IMR-90 (cell line): ENCODE measurements around the gene WDR5. TPM values are rescaled to one million over a fixed set of nuclear protein-coding genes. Genes with fewer than 3 reads are reported as not detected.

Experiments
- ATAC-seq: fragments of 200-7000 bp; cut with Tn5 transposase; 2 replicates; pipeline ENCODE4 v1.9.1; 2020; ENCODE audit warnings: low read depth, mild to moderate bottlenecking, moderate library complexity
- BruUV-seq: library from RNA; stranded (reverse); fragments of 400-500 nt; replicated peaks from 2 replicates; lab custom pipeline; 2021; lab: Mats Ljungman, UMichigan
- CTCF ChIA-PET: fragments of 300-600 bp; formaldehyde crosslinking; extraction: SDS; loops from one replicate; lab custom pipeline; 2021; ENCODE audit warnings: antibody characterized with exemption; lab: Yijun Ruan, JAX
- POLR2A ChIA-PET: fragments of 300-600 bp; sonication (Branson Sonifier 250); formaldehyde crosslinking; loops from one replicate; lab custom pipeline; 2022; ENCODE audit warnings: antibody characterized with exemption; ENCODE audit not compliant: unreplicated experiment; lab: Charles Lee
- DNase-seq: peaks from one replicate; pipeline ENCODE4 v3.0.0; 2013
- H2AFZ ChIP-seq: replicated peaks from 2 replicates; pipeline ENCODE3; 2013; ENCODE audit warnings: low read length, mild to moderate bottlenecking; ENCODE audit not compliant: poor library complexity
- H2AK5ac ChIP-seq: 2 replicates; pipeline ENCODE4 v1.6.1; 2013; ENCODE audit warnings: low read depth, low read length, inconsistent platforms
- H2AK9ac ChIP-seq: replicated peaks from 2 replicates; pipeline ENCODE3; 2013; ENCODE audit warnings: mild to moderate bottlenecking, low read depth, low read length, moderate library complexity; ENCODE audit not compliant: poor library complexity
- H2BK120ac ChIP-seq: 2 replicates; pipeline ENCODE4 v1.6.1; 2013; ENCODE audit warnings: low read depth, low read length, inconsistent platforms
- H2BK15ac ChIP-seq: 3 replicates; pipeline ENCODE4 v1.6.1; 2013; ENCODE audit warnings: low read depth, low read length, inconsistent platforms
- H2BK20ac ChIP-seq: 2 replicates; pipeline ENCODE4 v1.6.1; 2013; ENCODE audit warnings: low read depth, mild to moderate bottlenecking, inconsistent platforms, low read length, moderate library complexity
- H2BK5ac ChIP-seq: 2 replicates; pipeline ENCODE4 v1.6.1; 2013; ENCODE audit warnings: mild to moderate bottlenecking, low read depth, low read length, inconsistent platforms; ENCODE audit not compliant: poor library complexity, severe bottlenecking
- H3K14ac ChIP-seq: replicated peaks from 2 replicates; pipeline ENCODE4 v1.6.1; 2013; ENCODE audit warnings: low read depth, low read length, inconsistent platforms
- H3K18ac ChIP-seq: 2 replicates; pipeline ENCODE4 v1.6.1; 2013; ENCODE audit warnings: low read depth, low read length, control low read depth
- H3K23ac ChIP-seq: 2 replicates; pipeline ENCODE4 v1.6.1; 2013; ENCODE audit warnings: low read depth, low read length, inconsistent platforms
- H3K27ac ChIP-seq: 2 replicates; pipeline ENCODE4 v1.5.1; 2013; ENCODE audit warnings: mild to moderate bottlenecking, control low read depth, low read length; ENCODE audit not compliant: insufficient read depth
- H3K27me3 ChIP-seq: 2 replicates; pipeline ENCODE4 v1.6.1; 2013; ENCODE audit warnings: low read length; ENCODE audit not compliant: control insufficient read depth, insufficient read depth
- H3K36me3 ChIP-seq: 2 replicates; pipeline ENCODE4 v1.6.1; 2013; ENCODE audit warnings: low read length, mixed read lengths; ENCODE audit not compliant: control insufficient read depth, insufficient read depth
- H3K4ac ChIP-seq: 2 replicates; pipeline ENCODE4 v1.6.1; 2013; ENCODE audit warnings: low read depth, low read length, inconsistent platforms
- H3K4me1 ChIP-seq: 2 replicates; pipeline ENCODE4 v1.6.1; 2013; ENCODE audit warnings: low read length, mixed read lengths; ENCODE audit not compliant: control insufficient read depth, insufficient read depth
- H3K4me2 ChIP-seq: 2 replicates; pipeline ENCODE4 v1.6.1; 2013; ENCODE audit warnings: low read depth, mild to moderate bottlenecking, control low read depth, low read length, moderate library complexity
- H3K4me3 ChIP-seq: 2 replicates; pipeline ENCODE4 v1.5.1; 2013; ENCODE audit warnings: low read depth, mild to moderate bottlenecking, control low read depth, low read length, moderate library complexity; ENCODE audit not compliant: insufficient read depth
- H3K56ac ChIP-seq: 2 replicates; pipeline ENCODE4 v1.6.1; 2013; ENCODE audit warnings: low read length, inconsistent platforms; ENCODE audit not compliant: insufficient read depth; ENCODE audit errors: extremely low read depth
- H3K79me1 ChIP-seq, 2 experiments: 2 replicates each; pipeline ENCODE4 v1.6.1; 2013; ENCODE audit warnings: low read length in 2 of 2, inconsistent platforms in 1 of 2, low read depth in 1 of 2
- H3K9ac ChIP-seq: 2 replicates; pipeline ENCODE4 v1.6.1; 2013; ENCODE audit warnings: low read depth, low read length, control low read depth
- H3K9me1 ChIP-seq: 2 replicates; pipeline ENCODE4 v1.6.1; 2013; ENCODE audit warnings: low read length, inconsistent platforms; ENCODE audit not compliant: insufficient read depth
- H3K9me3 ChIP-seq: 2 replicates; pipeline ENCODE4 v1.6.1; 2013; ENCODE audit warnings: low read length; ENCODE audit not compliant: control insufficient read depth, insufficient read depth
- H4K20me1 ChIP-seq: 2 replicates; pipeline ENCODE4 v1.6.1; 2013; ENCODE audit warnings: low read length, inconsistent platforms; ENCODE audit not compliant: insufficient read depth
- H4K5ac ChIP-seq: 2 replicates; pipeline ENCODE4 v1.6.1; 2013; ENCODE audit warnings: mild to moderate bottlenecking, low read depth, low read length, control low read depth
- H4K8ac ChIP-seq, 2 experiments: 2 replicates each; pipeline ENCODE4 v1.6.1; 2013; ENCODE audit warnings: low read depth in 2 of 2, low read length in 2 of 2, control low read depth in 1 of 2, inconsistent platforms in 1 of 2
- H4K91ac ChIP-seq: 2 replicates; pipeline ENCODE4 v1.6.1; 2013; ENCODE audit warnings: low read depth, low read length, inconsistent platforms; ENCODE audit not compliant: insufficient read depth
- NFE2L2 ChIP-seq: fragments of 150-350 bp; IDR thresholded peaks from 2 replicates; pipeline ENCODE4 v1.6.1; 2016; ENCODE audit warnings: low read depth, mild to moderate bottlenecking, low read length
- SMC3 ChIP-seq: fragments of 150-350 bp; IDR thresholded peaks from 2 replicates; pipeline ENCODE4 v1.6.1; 2016; ENCODE audit warnings: low read depth, mild to moderate bottlenecking, antibody characterized with exemption, low read length, moderate library complexity
- WGBS, 2 experiments: methylation state at CpG; one replicate each; pipeline versions ENCODE4 v1.1.5 to v1.1.7; 2013; ENCODE audit warnings: missing lambda C conversion rate in 2 of 2; ENCODE audit not compliant: insufficient read length in 1 of 2; ENCODE audit errors: extremely low coverage in 2 of 2; 5-methylcytosine and 5-hydroxymethylcytosine counted together
- dilution Hi-C: fragments of 300-500 bp; cut with HindIII; formaldehyde crosslinking; loops from one replicate; pipeline ENCODE4 v1.14.3; 2018; ENCODE audit warnings: low sequenced_read_pairs; ENCODE audit not compliant: unreplicated experiment
- in situ Hi-C: fragments of 300-500 bp; cut with MboI; formaldehyde crosslinking; loops from 3 replicates; pipeline ENCODE4 v1.14.3; 2019; ENCODE audit warnings: low sequenced_read_pairs, inconsistent platforms, mixed read lengths
- intact Hi-C: fragments of 100-400 bp; cut with micrococcal nuclease; formaldehyde crosslinking; loops from 2 replicates; pipeline ENCODE4 v1.10.0; 2022
- polyA plus RNA-seq, 3 experiments: library from polyadenylated mRNA; depleted of rRNA; stranded (reverse); fragments of >200 nt; gene quantifications; 2 replicates each; pipeline ENCODE4 v1.2.3, GENCODE V29; 2012; ENCODE audit warnings: low replicate concordance in 1 of 3
- total RNA-seq: library from RNA; depleted of rRNA; stranded (reverse); fragments of >200 nt; gene quantifications from 2 replicates; pipeline ENCODE4 v1.2.3, GENCODE V29; 2012

Gene WDR5
- total and polyA plus RNA-seq, 2 of the 4 experiments (the other 2 are of a cell fraction): 18.3 to 26.6 TPM

DNA sequence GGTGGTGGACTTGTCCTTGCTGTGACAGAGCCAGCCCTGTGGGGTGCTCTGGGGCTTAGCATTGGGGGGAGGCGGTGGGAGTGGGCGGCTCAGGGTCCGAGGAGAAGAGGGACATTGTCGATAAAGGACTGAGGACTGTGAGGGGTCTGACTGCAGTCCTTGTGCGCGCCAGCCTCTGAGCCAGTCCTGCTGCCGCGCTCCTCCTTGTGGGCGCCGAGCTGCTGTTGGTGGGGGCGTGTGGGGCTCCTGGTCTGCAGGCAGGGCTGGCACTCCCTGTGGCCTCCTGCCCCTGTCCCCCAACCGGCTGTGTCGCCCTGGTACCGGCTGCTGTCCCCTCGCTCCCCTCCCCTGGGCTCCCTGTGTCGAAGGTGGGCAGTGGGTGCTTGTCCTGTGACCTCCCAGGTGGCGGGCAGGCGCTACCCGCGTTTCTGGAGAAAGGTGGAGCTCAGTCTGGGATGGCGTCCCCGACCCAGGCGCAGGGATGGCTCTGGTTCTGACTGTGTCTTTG is 21.6 kb downstream of the WDR5 start:
- Histone ChIP-seq H3K4me1 (no peaks in the 10 kb centered on the region), H3K27me3 (no peaks in the 10 kb centered on the region), H3K56ac (no peak overlapping the region), H2BK5ac (no peak overlapping the region), H4K5ac (no peak overlapping the region), H2BK20ac (no peak overlapping the region), H4K20me1 (no peaks in the 10 kb centered on the region; the same call in 1 of the 2 replicates), H4K8ac (no peak overlapping the region), H2BK15ac (no peak overlapping the region), H4K91ac (no peak overlapping the region), H3K9me1 (no peaks in the 10 kb centered on the region), H3K27ac (no peak overlapping the region), H3K14ac (no peak overlapping the region), H3K4ac (no peak overlapping the region), H3K23ac (no peak overlapping the region), H3K4me2 (no peak overlapping the region), H2AK5ac (no peak overlapping the region), H3K36me3 (peaks cover 60% of the 10 kb centered on the region), H3K4me3 (no peak overlapping the region), H3K9ac (no peak overlapping the region), H2AFZ (no peak overlapping the region), H3K79me1 (peaks cover 0 to 9% of the 10 kb centered on the region in 2 experiments; a peak in 1 of 4 replicates), H2AK9ac (peak overlapping the region; percentile 71), H2BK120ac (no peak overlapping the region), H3K9me3 (no peaks in the 10 kb centered on the region), H3K18ac (no peak overlapping the region)
- 95% methylated on average over 16 of the region's 23 CpGs; no CpG with 5 or more reads in 1 of the 2 experiments for WGBS, 2 experiments
- no TSS peak for BruUV-seq
- TF ChIP-seq NFE2L2 (no peak), SMC3 (no peak)
- DNase-seq: no peak
- CTCF ChIA-PET: no interaction called here
- POLR2A ChIA-PET: no interaction called here
- dilution Hi-C loops (no loop called here), intact Hi-C loops (no loop called here), in situ Hi-C loops (no loop called here)
- no peak for ATAC-seq
